Lower lobe of right lung (tissue), 2 donors: ENCODE results near the gene EEFSEC. TPM values are rescaled to one million over a fixed set of nuclear protein-coding genes. Genes with fewer than 3 reads are reported as not detected.

Source experiments
- ATAC-seq, 2 donors: fragments of 200-7000 bp; cut with Tn5 transposase; one replicate each; pipeline ENCODE4 v1.9.1; 2020 to 2022; ENCODE audit warnings: mild to moderate bottlenecking in 2 of 2, moderate library complexity in 2 of 2
- DNase-seq: peaks from one replicate; pipeline ENCODE4 v3.0.0-alpha.2; 2020
- H3K27ac ChIP-seq: fragments of 200-600 bp; one replicate; pipeline ENCODE4 v1.8.0; 2022
- H3K27me3 ChIP-seq: fragments of 200-600 bp; one replicate; pipeline ENCODE4 v1.8.0; 2022; ENCODE audit warnings: low read depth
- H3K36me3 ChIP-seq: fragments of 200-600 bp; one replicate; pipeline ENCODE4 v1.8.0; 2022; ENCODE audit warnings: mild to moderate bottlenecking
- H3K4me1 ChIP-seq: fragments of 200-600 bp; one replicate; pipeline ENCODE4 v1.8.0; 2022
- H3K4me3 ChIP-seq: fragments of 200-600 bp; one replicate; pipeline ENCODE4 v1.8.0; 2022; ENCODE audit warnings: mild to moderate bottlenecking
- H3K9me3 ChIP-seq: fragments of 200-600 bp; one replicate; pipeline ENCODE4 v1.8.0; 2022
- intact Hi-C: fragments of 100-400 bp; cut with DNase I; formaldehyde crosslinking; loops from one replicate; pipeline ENCODE4 v1.11.0; 2022
- total RNA-seq: library from RNA; stranded (reverse); fragmentation: NEBNext Ultra II Directional; extraction: Animal tissue kit (Norgen Biotek cat#: 25700); gene quantifications from one replicate; pipeline ENCODE4 v1.2.1, GENCODE V29; 2021
- TF ChIP-seq, protein P1 (sequence below): fragments of 200-600 bp; IDR thresholded peaks from one replicate; pipeline ENCODE4 v1.8.0; 2022; ENCODE audit warnings: antibody characterized with exemption, mild to moderate bottlenecking
- donor health status: DM: no; HTN: yes; CAD: no; lungs with severe emphysema.

EEFSEC gene
- total RNA-seq, 1 donor from 2014 or later: 15.6 TPM

DNA sequence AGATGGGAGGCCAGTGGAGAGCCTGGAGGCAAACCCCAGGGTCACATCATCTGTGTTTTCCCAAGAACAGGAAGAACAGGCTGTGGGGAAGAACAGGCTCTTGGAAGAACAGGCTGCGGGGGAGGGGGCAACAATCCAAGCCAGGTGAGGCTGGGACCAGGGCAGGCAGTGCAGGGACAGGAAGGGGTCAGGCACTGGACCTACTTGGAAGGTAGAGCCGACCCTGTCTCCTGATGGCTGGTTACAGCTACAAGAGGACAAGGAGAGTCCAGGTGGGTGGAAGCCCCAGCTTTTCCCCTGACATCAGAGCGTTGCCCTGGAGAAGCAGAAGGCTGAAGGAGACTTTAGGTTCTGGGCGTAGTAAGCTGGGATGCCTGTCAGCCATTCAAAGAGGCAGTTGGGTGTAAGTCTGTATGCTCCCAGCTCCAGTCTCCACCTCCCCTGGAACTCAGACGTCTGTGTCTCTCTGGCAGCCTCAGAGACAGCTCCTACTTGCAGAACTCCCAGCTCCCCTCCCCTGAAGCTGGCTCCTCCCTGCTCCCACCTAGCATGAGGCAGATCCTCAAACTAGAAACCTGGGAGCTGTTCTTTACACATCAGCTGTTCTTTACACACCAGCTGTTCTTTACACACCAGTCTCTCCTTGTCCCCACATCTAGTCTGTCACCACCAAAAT, 182.5 kb downstream of the EEFSEC start:
- no peak overlapping the region for H3K27ac ChIP-seq
- no peaks in the 10 kb centered on the region for H3K27me3 ChIP-seq
- H3K9me3 ChIP-seq: no peaks in the 10 kb centered on the region
- ATAC-seq (no peak), DNase-seq (peak; percentile 41)
- intact Hi-C loops: no loop called here
- H3K4me3 ChIP-seq: no peak overlapping the region
- TF ChIP-seq, protein P1, sequence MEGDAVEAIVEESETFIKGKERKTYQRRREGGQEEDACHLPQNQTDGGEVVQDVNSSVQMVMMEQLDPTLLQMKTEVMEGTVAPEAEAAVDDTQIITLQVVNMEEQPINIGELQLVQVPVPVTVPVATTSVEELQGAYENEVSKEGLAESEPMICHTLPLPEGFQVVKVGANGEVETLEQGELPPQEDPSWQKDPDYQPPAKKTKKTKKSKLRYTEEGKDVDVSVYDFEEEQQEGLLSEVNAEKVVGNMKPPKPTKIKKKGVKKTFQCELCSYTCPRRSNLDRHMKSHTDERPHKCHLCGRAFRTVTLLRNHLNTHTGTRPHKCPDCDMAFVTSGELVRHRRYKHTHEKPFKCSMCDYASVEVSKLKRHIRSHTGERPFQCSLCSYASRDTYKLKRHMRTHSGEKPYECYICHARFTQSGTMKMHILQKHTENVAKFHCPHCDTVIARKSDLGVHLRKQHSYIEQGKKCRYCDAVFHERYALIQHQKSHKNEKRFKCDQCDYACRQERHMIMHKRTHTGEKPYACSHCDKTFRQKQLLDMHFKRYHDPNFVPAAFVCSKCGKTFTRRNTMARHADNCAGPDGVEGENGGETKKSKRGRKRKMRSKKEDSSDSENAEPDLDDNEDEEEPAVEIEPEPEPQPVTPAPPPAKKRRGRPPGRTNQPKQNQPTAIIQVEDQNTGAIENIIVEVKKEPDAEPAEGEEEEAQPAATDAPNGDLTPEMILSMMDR: no peak
- peaks cover 8% of the 10 kb centered on the region for H3K36me3 ChIP-seq
- no peaks in the 10 kb centered on the region for H3K4me1 ChIP-seq

DNA sequence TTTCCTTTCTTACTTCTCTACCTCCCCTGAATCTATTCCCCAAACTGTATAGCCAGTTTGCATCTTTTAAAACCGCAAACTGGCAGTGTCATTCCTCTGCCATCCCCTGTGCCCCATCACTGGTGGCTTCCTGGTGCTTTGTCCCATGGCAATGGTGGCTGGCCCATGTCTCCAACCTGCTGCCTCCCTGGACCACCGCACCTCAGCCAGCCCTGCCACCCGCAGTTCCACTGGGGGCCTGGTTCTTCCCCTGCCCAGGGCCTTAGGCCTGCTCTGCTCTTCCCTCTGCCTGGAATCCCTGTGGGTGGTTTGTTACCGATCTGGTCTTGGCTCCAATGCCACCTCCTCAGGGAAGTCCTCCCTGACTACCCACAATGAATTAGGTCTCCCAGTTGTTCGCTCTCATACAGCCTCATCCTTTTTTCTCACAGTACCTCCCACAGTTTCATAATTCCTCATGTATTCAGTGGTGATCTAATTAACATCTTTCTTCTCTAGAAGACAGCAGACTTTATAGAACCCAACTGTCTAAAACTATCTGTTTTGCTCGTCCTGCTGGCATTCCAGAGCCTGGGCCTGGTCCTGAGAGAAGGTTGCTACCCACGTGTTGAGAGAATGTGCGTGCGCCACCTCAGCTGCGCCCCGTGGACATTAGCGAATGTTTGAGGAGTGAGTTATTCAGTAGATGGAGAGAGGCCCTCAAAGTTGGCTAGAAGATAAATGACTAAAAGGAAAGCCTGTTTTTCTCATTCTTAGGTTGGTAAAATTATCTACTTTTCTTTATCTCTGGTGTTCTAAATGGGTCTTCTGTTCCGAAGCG, 183.3 kb downstream of the EEFSEC start:
- no peaks in the 10 kb centered on the region for H3K27me3 ChIP-seq
- DNase-seq (no peak), ATAC-seq (no peak)
- TF ChIP-seq, protein P1: no peak
- H3K27ac ChIP-seq: no peak overlapping the region
- H3K4me1 ChIP-seq: no peaks in the 10 kb centered on the region
- intact Hi-C loops: no loop called here
- H3K4me3 ChIP-seq: no peak overlapping the region
- no peaks in the 10 kb centered on the region for H3K9me3 ChIP-seq
- H3K36me3 ChIP-seq: peaks cover 16% of the 10 kb centered on the region

DNA sequence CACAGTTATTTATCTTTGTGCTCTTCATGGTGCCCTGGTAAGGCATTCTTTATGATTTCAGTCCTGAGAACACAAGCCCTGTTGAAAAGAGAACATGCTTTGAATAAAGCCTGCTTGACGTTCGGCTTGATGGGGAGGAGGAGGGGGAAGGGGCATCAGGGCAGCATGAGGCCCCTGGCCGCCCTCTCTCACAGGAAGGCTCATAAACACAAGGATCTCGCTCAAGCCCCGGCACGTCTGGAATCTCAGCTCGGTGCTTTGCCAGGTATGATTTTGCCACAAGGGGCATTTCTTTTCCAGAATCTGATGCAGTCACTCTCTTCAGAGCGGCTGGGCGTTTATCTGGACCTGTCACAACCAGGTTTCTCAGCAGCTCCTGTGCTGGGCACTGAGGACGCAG, 184.0 kb downstream of the EEFSEC start:
- no peak for ATAC-seq
- no peaks in the 10 kb centered on the region for H3K4me1 ChIP-seq
- no peak overlapping the region for H3K27ac ChIP-seq
- H3K27me3 ChIP-seq: no peaks in the 10 kb centered on the region
- H3K4me3 ChIP-seq: no peak overlapping the region
- no peaks in the 10 kb centered on the region for H3K9me3 ChIP-seq
- H3K36me3 ChIP-seq: peaks cover 24% of the 10 kb centered on the region
- intact Hi-C loops: no loop called here
- peak; percentile 21 for DNase-seq
- TF ChIP-seq, protein P1: no peak

DNA sequence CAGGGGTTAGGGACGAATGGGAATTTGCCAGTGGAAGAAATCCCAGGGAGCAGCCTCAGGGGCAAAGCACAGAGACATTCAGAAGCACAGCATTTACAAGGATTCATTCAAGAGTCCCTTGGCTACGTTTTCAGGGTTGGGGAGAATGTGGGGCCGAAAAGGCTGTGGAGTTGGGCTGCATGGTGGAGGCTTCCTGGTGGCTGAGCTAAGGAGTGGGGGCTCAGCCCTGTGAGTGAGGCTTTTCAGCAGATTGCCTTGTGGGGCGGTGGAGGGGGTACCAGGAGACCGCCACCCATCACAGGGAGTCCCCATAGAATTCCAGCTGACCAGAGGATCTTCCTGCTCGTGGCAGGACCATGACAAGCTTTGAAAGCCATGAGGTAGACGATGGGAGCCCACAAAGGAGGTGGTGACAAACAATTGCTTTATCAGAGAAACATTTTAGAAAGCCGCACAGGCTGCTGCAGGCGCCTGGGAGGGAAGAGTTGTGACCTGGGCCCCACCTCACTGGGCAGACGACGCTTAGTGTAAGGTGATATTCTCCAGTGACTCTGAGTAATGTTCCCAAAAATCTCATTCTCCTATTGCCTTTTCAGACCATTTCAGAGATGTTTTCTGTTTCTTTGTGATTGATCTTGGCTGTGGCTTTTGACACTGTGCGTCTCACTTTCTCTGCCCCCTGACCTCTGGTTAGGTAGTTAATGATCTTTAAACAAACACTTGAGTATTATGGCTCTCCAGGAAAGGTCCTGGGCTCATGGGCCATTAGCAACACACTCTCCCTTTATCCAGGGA, 185.5 kb downstream of the EEFSEC start:
- no peaks in the 10 kb centered on the region for H3K9me3 ChIP-seq
- H3K36me3 ChIP-seq: peaks cover 31% of the 10 kb centered on the region
- peaks cover 7% of the 10 kb centered on the region for H3K4me1 ChIP-seq
- no peaks in the 10 kb centered on the region for H3K27me3 ChIP-seq
- intact Hi-C loops: no loop called here
- H3K4me3 ChIP-seq: no peak overlapping the region
- ATAC-seq (no peak), DNase-seq (no peak)
- TF ChIP-seq, protein P1: no peak
- H3K27ac ChIP-seq: no peak overlapping the region

DNA sequence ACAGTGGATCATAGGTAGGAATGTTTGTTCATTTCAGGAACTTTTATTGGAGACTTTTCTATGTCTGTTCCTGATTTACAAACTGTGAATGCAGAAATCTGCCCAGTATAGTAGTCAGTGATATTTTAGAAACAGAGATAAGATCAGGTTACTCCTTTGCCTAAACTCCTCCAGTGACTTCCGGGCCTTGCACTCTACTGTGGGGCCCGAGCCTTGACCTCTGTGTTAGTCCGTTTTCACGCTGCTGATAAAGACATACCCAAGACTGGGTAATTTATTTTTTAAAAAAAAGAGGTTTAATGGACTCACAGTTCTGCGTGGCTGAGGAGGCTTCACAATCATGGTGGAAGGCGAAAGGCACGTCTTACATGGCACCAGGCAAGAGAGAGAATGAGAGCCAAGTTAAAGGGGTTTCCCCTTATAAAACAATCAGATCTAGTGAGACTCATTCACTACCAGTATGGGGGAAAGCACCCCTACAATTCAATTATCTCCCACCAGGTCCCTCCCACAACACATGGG, 186.3 kb downstream of the EEFSEC start:
- no peak overlapping the region for H3K4me3 ChIP-seq
- H3K27ac ChIP-seq: no peak overlapping the region
- no peaks in the 10 kb centered on the region for H3K27me3 ChIP-seq
- TF ChIP-seq, protein P1: no peak
- no peaks in the 10 kb centered on the region for H3K9me3 ChIP-seq
- no peak for DNase-seq
- peaks cover 7% of the 10 kb centered on the region for H3K4me1 ChIP-seq
- no peak for ATAC-seq
- peaks cover 31% of the 10 kb centered on the region for H3K36me3 ChIP-seq
- intact Hi-C loops: no loop called here
